Mesendoderm (in vitro differentiated cells): ENCODE data around the gene TAF12.
A peak's percentile ranks its signal among the peaks of the same experiment; 100 is the strongest.
"Not testable (repeated sequence)": the region's sequence is repeated elsewhere in the genome, so short reads cannot be mapped to it uniquely, and the experiment has no call there.

Experiments
- DNase-seq: peaks from one replicate; pipeline ENCODE4 v3.0.0; 2013
- H2AK5ac ChIP-seq: 2 replicates; pipeline ENCODE4 v1.6.1; 2013; ENCODE audit warnings: low read length, inconsistent platforms
- H2BK120ac ChIP-seq: 2 replicates; pipeline ENCODE4 v1.6.1; 2013; ENCODE audit warnings: low read depth, mild to moderate bottlenecking, low read length, moderate library complexity, mixed read lengths
- H2BK15ac ChIP-seq: replicated peaks from 2 replicates; pipeline ENCODE4 v1.6.1; 2013; ENCODE audit warnings: low read depth, mild to moderate bottlenecking, moderate library complexity
- H2BK5ac ChIP-seq: 2 replicates; pipeline ENCODE4 v1.6.1; 2013; ENCODE audit warnings: low read length, inconsistent platforms
- H3K18ac ChIP-seq: 2 replicates; pipeline ENCODE4 v1.6.1; 2013; ENCODE audit warnings: mild to moderate bottlenecking, low read length, mixed read lengths
- H3K23ac ChIP-seq: one replicate; pipeline ENCODE4 v1.6.1; 2013; ENCODE audit warnings: low read length
- H3K27ac ChIP-seq: 2 replicates; pipeline ENCODE4 v1.5.1; 2013; ENCODE audit warnings: low read depth, mild to moderate bottlenecking, inconsistent platforms, low read length, moderate library complexity
- H3K27me3 ChIP-seq: 2 replicates; pipeline ENCODE4 v1.6.1; 2013; ENCODE audit warnings: low read length, control low read depth, mild to moderate bottlenecking, inconsistent platforms; ENCODE audit not compliant: insufficient read depth, poor library complexity
- H3K36me3 ChIP-seq: 2 replicates; pipeline ENCODE4 v1.6.1; 2013; ENCODE audit warnings: low read length, inconsistent platforms; ENCODE audit not compliant: control insufficient read depth, insufficient read depth
- H3K4ac ChIP-seq: one replicate; pipeline ENCODE4 v1.6.1; 2013; ENCODE audit warnings: low read depth, mild to moderate bottlenecking, low read length, moderate library complexity
- H3K4me1 ChIP-seq: 2 replicates; pipeline ENCODE4 v1.6.1; 2013; ENCODE audit warnings: low read depth, low read length, inconsistent platforms; ENCODE audit not compliant: control insufficient read depth
- H3K4me2 ChIP-seq: 2 replicates; pipeline ENCODE4 v1.6.1; 2013; ENCODE audit warnings: low read length
- H3K4me3 ChIP-seq: 2 replicates; pipeline ENCODE4 v1.5.1; 2013; ENCODE audit warnings: mild to moderate bottlenecking, low read length
- H3K56ac ChIP-seq: one replicate; pipeline ENCODE4 v1.6.1; 2013; ENCODE audit warnings: low read length
- H3K79me1 ChIP-seq: 2 replicates; pipeline ENCODE4 v1.6.1; 2013; ENCODE audit warnings: low read length, inconsistent platforms
- H3K79me2 ChIP-seq: 2 replicates; pipeline ENCODE4 v1.6.1; 2013; ENCODE audit warnings: mild to moderate bottlenecking, low read length; ENCODE audit not compliant: control insufficient read depth, insufficient read depth
- H3K9ac ChIP-seq: 2 replicates; pipeline ENCODE4 v1.6.1; 2013; ENCODE audit warnings: low read length, inconsistent platforms
- H4K5ac ChIP-seq: one replicate; pipeline ENCODE4 v1.6.1; 2013; ENCODE audit warnings: low read length
- H4K8ac ChIP-seq: one replicate; pipeline ENCODE4 v1.6.1; 2013; ENCODE audit warnings: low read depth, mild to moderate bottlenecking, control low read depth, low read length, moderate library complexity
- WGBS: extraction: QIAGEN DNeasy Blood & Tissue Kit; methylation state at CpG from one replicate; pipeline ENCODE4 v1.1.7; 2013; ENCODE audit warnings: low lambda C conversion rate, missing lambda C conversion rate; ENCODE audit not compliant: insufficient coverage; ENCODE audit errors: extremely low coverage; 5-methylcytosine and 5-hydroxymethylcytosine counted together

TAF12 gene

GRCh38 chr1:28653063-28653462 is 10.2 kb upstream of the TAF12 start:
- not testable (repeated sequence) for H4K8ac ChIP-seq, H2BK5ac ChIP-seq, H3K23ac ChIP-seq, H3K4me2 ChIP-seq, H2BK120ac ChIP-seq, H3K79me1 ChIP-seq, H4K5ac ChIP-seq, H3K4me3 ChIP-seq, H2AK5ac ChIP-seq, H3K18ac ChIP-seq, H3K4me1 ChIP-seq, H2BK15ac ChIP-seq, DNase-seq, H3K9ac ChIP-seq, H3K27me3 ChIP-seq, H3K27ac ChIP-seq, H3K56ac ChIP-seq, H3K79me2 ChIP-seq, H3K4ac ChIP-seq, H3K36me3 ChIP-seq
- no CpG with 5 or more reads among the region's 13 CpGs for WGBS

DNA sequence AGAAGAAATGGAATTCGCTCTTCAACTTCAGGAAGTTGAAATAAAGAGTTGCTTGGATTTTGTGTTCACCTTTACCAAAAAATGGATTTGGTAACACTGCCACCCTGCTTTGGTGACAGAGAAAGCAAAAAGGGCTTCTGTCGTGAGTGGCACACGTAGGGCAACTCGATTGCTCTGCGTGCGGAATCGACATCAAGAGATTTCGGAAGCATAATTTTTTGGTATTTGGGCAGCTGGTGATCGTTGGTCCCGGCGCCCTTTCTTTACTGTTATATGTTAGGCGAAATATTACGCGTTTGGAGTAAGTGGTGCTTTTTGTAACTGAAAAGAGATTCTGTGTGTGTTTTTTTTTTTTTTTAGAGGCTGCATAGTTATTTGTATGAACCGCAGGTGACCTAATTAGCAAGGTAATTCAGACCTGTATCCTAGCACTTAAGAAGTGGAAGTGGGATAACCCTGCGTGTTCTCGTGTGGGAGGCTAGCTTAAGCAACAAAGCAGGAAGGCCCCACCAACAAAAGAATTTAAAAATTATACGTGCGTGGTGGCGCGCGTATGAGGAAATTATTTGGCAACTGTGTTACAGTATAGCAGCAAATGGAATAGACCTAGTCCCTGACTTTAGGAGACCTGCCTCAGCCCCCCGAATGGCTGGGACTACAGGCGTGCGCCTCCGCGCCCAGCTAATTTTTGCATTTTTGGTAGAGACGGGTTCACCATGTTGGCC is 5.8 kb upstream of the TAF12 start, which contains the start of gene RNU11:
Gene RNU11, plus strand, starts transcription at position 127 of the 725 bp plus-strand sequence.
- peak within 1 kb of the TSS; percentile 78 for H3K4me2 ChIP-seq
- peak within 1 kb of the TSS; percentile 57 for H2BK5ac ChIP-seq
- H3K79me1 ChIP-seq: no peaks in the 10 kb centered on the region
- H3K36me3 ChIP-seq: no peaks in the 10 kb centered on the region
- no peaks in the 10 kb centered on the region for H3K27me3 ChIP-seq
- peak; percentile 99 for DNase-seq
- no peaks in the 10 kb centered on the region for H3K4me1 ChIP-seq
- WGBS: no CpG with 5 or more reads among the region's 28 CpGs
- H4K8ac ChIP-seq: no peak within 1 kb of the TSS
- peak within 1 kb of the TSS; percentile 76 for H3K9ac ChIP-seq
- peak within 1 kb of the TSS; percentile 21 for H3K18ac ChIP-seq
- no peak within 1 kb of the TSS for H2BK15ac ChIP-seq
- H3K4ac ChIP-seq: peak within 1 kb of the TSS; percentile 76
- H3K56ac ChIP-seq: peak within 1 kb of the TSS; percentile 93
- H3K23ac ChIP-seq: no peak within 1 kb of the TSS
- no peak within 1 kb of the TSS for H3K4me3 ChIP-seq
- no peak within 1 kb of the TSS for H2BK120ac ChIP-seq
- peak within 1 kb of the TSS; percentile 44 for H3K27ac ChIP-seq
- no peaks in the 10 kb centered on the region for H3K79me2 ChIP-seq
- no peak within 1 kb of the TSS for H2AK5ac ChIP-seq
- H4K5ac ChIP-seq: no peak within 1 kb of the TSS

GRCh38 chr1:28648008-28648473 is 5.2 kb upstream of the TAF12 start:
- Histone ChIP-seq H2BK5ac (peak overlapping the region; percentile 57), H3K36me3 (no peaks in the 10 kb centered on the region), H2BK15ac (no peak overlapping the region), H4K8ac (no peak overlapping the region), H3K23ac (no peak overlapping the region), H3K4me2 (peak overlapping the region; percentile 78), H2AK5ac (no peak overlapping the region), H3K79me1 (no peaks in the 10 kb centered on the region), H3K9ac (peak overlapping the region; percentile 76), H3K79me2 (no peaks in the 10 kb centered on the region), H3K4me1 (peaks cover 2% of the 10 kb centered on the region), H3K4ac (peak overlapping the region; percentile 76), H3K56ac (peak overlapping the region; percentile 93), H3K18ac (no peak overlapping the region), H3K27me3 (no peaks in the 10 kb centered on the region), H2BK120ac (no peak overlapping the region), H3K27ac (no peak overlapping the region), H4K5ac (no peak overlapping the region), H3K4me3 (no peak overlapping the region)
- DNase-seq: peak; percentile 97
- WGBS: no CpG with 5 or more reads among the region's 18 CpGs

DNA sequence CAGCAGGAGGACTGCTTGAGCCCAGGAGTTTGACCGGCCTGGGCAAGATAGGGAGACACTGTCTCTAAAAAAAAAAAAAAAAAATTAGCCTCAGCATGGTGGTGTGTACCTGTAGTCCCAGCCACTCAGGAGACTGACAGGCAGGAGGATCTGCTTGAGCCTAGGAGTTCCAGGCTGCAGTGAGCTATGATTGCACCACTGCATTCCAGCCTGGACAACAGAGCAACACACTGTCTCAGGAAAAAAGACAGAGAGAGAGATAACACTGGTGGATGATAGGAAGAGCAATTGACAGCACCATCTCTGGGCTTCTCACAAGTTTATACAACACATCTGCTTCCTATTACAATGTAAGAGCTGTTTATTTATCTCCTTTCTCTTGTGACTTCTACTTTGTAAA is 3.2 kb upstream of the TAF12 start:
- no peak for DNase-seq
- Histone ChIP-seq H3K27ac (no peak overlapping the region), H3K36me3 (no peaks in the 10 kb centered on the region), H3K79me2 (no peaks in the 10 kb centered on the region), H4K8ac (no peak overlapping the region), H3K4me3 (no peak overlapping the region), H3K4me2 (no peak overlapping the region), H3K23ac (no peak overlapping the region), H2AK5ac (no peak overlapping the region), H2BK15ac (no peak overlapping the region), H3K18ac (no peak overlapping the region), H3K56ac (no peak overlapping the region), H3K4ac (no peak overlapping the region), H3K27me3 (no peaks in the 10 kb centered on the region), H2BK120ac (no peak overlapping the region), H3K4me1 (peaks cover 2% of the 10 kb centered on the region), H3K9ac (no peak overlapping the region), H3K79me1 (no peaks in the 10 kb centered on the region), H2BK5ac (no peak overlapping the region), H4K5ac (no peak overlapping the region)
- WGBS: no CpG with 5 or more reads among the region's 1 CpG

GRCh38 chr1:28645406-28645805 is 2.5 kb upstream of the TAF12 start:
- not testable (repeated sequence) for H3K79me1 ChIP-seq, H2AK5ac ChIP-seq, H3K18ac ChIP-seq, H3K4me1 ChIP-seq, H3K4ac ChIP-seq, H3K9ac ChIP-seq, H3K27me3 ChIP-seq, DNase-seq, H3K4me2 ChIP-seq, H3K4me3 ChIP-seq, H4K8ac ChIP-seq, H3K36me3 ChIP-seq, H4K5ac ChIP-seq, H3K79me2 ChIP-seq, H2BK5ac ChIP-seq, H2BK120ac ChIP-seq, H3K23ac ChIP-seq, H2BK15ac ChIP-seq, H3K27ac ChIP-seq, H3K56ac ChIP-seq
- WGBS: no CpG with 5 or more reads among the region's 11 CpGs

- Histone ChIP-seq H2BK5ac (no peak overlapping the region), H3K4ac (no peak overlapping the region), H3K27me3 (no peaks in the 10 kb centered on the region), H3K79me1 (no peaks in the 10 kb centered on the region), H3K79me2 (no peaks in the 10 kb centered on the region), H2BK15ac (no peak overlapping the region), H3K18ac (no peak overlapping the region), H3K4me2 (no peak overlapping the region), H3K9ac (no peak overlapping the region), H2BK120ac (no peak overlapping the region), H4K8ac (no peak overlapping the region), H3K4me3 (no peak overlapping the region), H3K56ac (peak overlapping the region; percentile 43), H4K5ac (no peak overlapping the region), H3K36me3 (no peaks in the 10 kb centered on the region), H2AK5ac (no peak overlapping the region), H3K4me1 (peaks cover 2% of the 10 kb centered on the region), H3K23ac (no peak overlapping the region), H3K27ac (no peak overlapping the region)
- WGBS: 100% methylated on average over 1 of the region's 3 CpGs
- DNase-seq: no peak
These were observed 1.6 kb upstream of the TAF12 start for GRCh38 chr1:28644494-28644893.
